Measurements from ENCODE around the gene LYRM4. TPM values are rescaled to one million over a fixed set of nuclear protein-coding genes. Genes with fewer than 3 reads are reported as not detected.

LYRM4 gene
- total and polyA plus RNA-seq, 2 donors = 20.6 to 20.8 TPM

DNA sequence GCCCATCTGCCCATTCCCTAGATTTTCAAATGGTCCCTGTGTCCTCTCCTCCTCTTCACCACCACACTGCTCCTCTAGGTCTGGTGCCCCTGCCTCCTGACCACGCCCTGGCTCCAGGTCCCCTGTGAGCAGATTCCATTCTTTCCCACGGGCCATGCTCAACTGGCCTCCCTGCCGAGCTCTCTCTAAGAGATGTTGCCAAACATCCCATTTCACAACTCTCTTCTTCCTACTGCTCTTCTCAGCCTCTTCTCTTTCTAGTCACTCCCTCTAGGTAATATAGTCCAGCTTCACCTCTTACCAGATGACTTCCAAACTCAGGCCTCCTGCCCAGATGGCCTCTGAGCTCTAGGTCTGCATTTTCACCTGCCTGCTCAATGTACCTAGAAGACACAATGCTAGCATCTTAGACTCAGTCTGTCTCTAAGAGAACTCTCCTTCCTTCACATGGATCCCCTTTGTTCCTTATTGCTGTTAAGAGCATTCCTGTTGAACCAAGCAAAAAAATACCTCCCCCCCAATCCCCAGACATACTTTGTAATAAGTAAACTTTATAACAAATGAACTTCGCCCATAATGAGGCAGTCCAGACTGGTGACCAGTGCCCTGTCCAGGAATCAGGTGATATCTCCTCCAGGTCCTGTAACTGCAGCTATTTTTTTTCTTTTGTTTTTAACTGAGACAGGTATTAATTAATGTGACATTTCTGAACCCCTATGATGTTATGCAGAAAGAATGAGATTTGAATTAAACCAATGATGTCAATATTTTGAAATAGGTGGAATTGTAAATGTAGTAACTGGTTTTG lies 79.0 kb downstream of the LYRM4 start:
- no peak for DNase-seq (ENCODE audit: extremely low spot score)
- 83% methylated on average over 4 of the region's 4 CpGs for whole genome bisulfite sequencing
- no peak overlapping the region for H3K4me3 ChIP-seq (ENCODE audit: low read depth, low read length)
- no peaks in the 10 kb centered on the region for H3K36me3 ChIP-seq (ENCODE audit: insufficient read depth)
- no peaks in the 10 kb centered on the region for H3K4me1 ChIP-seq (ENCODE audit: insufficient read depth)
- H3K27ac ChIP-seq (ENCODE audit: low read depth) = no peak overlapping the region

GRCh38 chr6:5180636-5181035 lies 80.1 kb downstream of the LYRM4 start:
- no peaks in the 10 kb centered on the region for H3K36me3 ChIP-seq (ENCODE audit: insufficient read depth)
- no peak overlapping the region for H3K4me3 ChIP-seq (ENCODE audit: low read depth, low read length)
- no peak overlapping the region for H3K27ac ChIP-seq (ENCODE audit: low read depth)
- WGBS = 97% methylated on average over 4 of the region's 4 CpGs
- no peak for DNase-seq (ENCODE audit: extremely low spot score)
- no peaks in the 10 kb centered on the region for H3K4me1 ChIP-seq (ENCODE audit: insufficient read depth)

- no peak overlapping the region for H3K4me3 ChIP-seq (ENCODE audit: low read depth, low read length)
- WGBS = 93% methylated on average over 5 of the region's 5 CpGs
- no peaks in the 10 kb centered on the region for H3K4me1 ChIP-seq (ENCODE audit: insufficient read depth)
- H3K27ac ChIP-seq (ENCODE audit: low read depth) = no peak overlapping the region
- DNase-seq (ENCODE audit: extremely low spot score) = no peak
- no peaks in the 10 kb centered on the region for H3K36me3 ChIP-seq (ENCODE audit: insufficient read depth)
Observed at GRCh38 chr6:5179917-5180316, 80.8 kb downstream of the LYRM4 start.

DNA sequence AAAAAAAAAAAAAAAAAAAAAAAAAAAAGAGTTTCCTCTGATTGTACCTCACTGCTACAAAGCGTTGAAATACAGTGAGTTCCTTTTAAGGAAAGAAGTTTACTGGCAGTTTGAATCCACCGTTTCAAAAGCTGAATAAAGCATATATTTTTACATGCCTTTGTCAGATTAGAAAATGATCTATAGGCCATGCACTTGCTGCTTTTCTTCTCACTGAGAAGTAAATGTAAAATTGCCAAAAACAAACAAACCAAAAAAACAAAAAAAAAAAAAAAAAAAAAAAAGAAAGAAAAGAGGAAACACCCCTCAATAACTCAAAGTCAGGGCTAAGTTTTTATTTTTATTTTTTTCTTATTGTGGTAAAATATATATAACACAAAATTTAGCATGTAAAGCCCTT lies 81.9 kb downstream of the LYRM4 start:
- DNase-seq (ENCODE audit: extremely low spot score) = no peak
- H3K4me1 ChIP-seq (ENCODE audit: insufficient read depth) = no peaks in the 10 kb centered on the region
- H3K27ac ChIP-seq (ENCODE audit: low read depth) = no peak overlapping the region
- no peaks in the 10 kb centered on the region for H3K36me3 ChIP-seq (ENCODE audit: insufficient read depth)
- WGBS = 67% methylated on average over 2 of the region's 2 CpGs
- no peak overlapping the region for H3K4me3 ChIP-seq (ENCODE audit: low read depth, low read length)

DNA sequence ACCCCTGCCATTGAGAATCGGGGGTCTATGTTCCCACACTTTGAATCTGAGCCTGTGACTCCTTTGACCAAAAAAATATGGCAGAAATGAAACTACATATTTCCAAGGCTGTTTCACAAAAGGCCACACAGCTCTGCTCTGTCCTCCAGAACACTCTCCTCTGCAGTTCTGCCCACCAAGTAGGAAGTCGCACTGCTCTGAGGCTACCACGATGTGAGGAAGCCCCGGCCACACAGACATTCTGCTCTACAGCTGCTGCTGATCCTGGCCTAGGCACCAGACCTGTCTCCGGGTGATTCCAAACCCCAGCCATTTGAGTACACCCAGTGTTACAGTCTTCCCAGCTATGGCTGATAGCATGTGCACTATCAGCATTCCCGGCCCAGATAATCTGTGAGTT lies 85.1 kb downstream of the LYRM4 start:
- Histone ChIP-seq H3K4me3 (ENCODE audit: low read depth, low read length) (no peak overlapping the region), H3K36me3 (ENCODE audit: insufficient read depth) (no peaks in the 10 kb centered on the region), H3K27ac (ENCODE audit: low read depth) (no peak overlapping the region), H3K4me1 (ENCODE audit: insufficient read depth) (no peaks in the 10 kb centered on the region)
- WGBS = 74% methylated on average over 6 of the region's 6 CpGs
- no peak for DNase-seq (ENCODE audit: extremely low spot score)

GRCh38 chr6:5174756-5175549 lies 85.8 kb downstream of the LYRM4 start:
- 50% methylated on average over 10 of the region's 10 CpGs for WGBS
- Histone ChIP-seq H3K27ac (ENCODE audit: low read depth) (no peak overlapping the region), H3K4me1 (ENCODE audit: insufficient read depth) (no peaks in the 10 kb centered on the region), H3K36me3 (ENCODE audit: insufficient read depth) (no peaks in the 10 kb centered on the region), H3K4me3 (ENCODE audit: low read depth, low read length) (no peak overlapping the region)
- no peak for DNase-seq (ENCODE audit: extremely low spot score)

- 45% methylated on average over 6 of the region's 6 CpGs for WGBS
- H3K4me3 ChIP-seq (ENCODE audit: low read depth, low read length) = no peak overlapping the region
- no peak for DNase-seq (ENCODE audit: extremely low spot score)
- no peaks in the 10 kb centered on the region for H3K36me3 ChIP-seq (ENCODE audit: insufficient read depth)
- no peak overlapping the region for H3K27ac ChIP-seq (ENCODE audit: low read depth)
- H3K4me1 ChIP-seq (ENCODE audit: insufficient read depth) = no peaks in the 10 kb centered on the region
Observed at GRCh38 chr6:5174244-5174643, 86.5 kb downstream of the LYRM4 start.

DNA sequence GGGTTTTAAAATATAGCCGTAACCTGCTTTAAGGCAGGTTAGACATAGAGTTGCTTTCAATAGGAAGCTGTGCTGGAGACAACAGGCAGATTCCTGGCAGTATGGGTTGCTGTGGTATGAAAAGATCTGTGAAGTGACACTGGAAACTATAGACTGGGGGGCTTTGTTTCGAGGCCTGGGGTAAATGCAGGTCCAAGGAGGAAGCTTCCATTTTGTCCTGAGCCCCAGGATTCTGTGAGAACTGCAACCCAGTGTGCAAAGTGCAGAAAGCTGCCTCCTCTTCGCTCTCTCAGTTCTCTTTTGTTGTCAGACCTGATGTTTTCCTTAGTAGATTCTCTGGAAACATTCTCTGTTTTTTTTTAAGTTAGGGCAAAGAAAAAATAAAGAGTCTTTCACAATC lies 86.9 kb downstream of the LYRM4 start:
- WGBS = 94% methylated on average over 3 of the region's 3 CpGs
- Histone ChIP-seq H3K27ac (ENCODE audit: low read depth) (no peak overlapping the region), H3K4me3 (ENCODE audit: low read depth, low read length) (no peak overlapping the region), H3K4me1 (ENCODE audit: insufficient read depth) (no peaks in the 10 kb centered on the region), H3K36me3 (ENCODE audit: insufficient read depth) (no peaks in the 10 kb centered on the region)
- no peak for DNase-seq (ENCODE audit: extremely low spot score)

- no peak for DNase-seq (ENCODE audit: extremely low spot score)
- H3K27ac ChIP-seq (ENCODE audit: low read depth) = no peak overlapping the region
- H3K4me3 ChIP-seq (ENCODE audit: low read depth, low read length) = no peak overlapping the region
- H3K36me3 ChIP-seq (ENCODE audit: insufficient read depth) = no peaks in the 10 kb centered on the region
- 86% methylated on average over 4 of the region's 4 CpGs for WGBS
- no peaks in the 10 kb centered on the region for H3K4me1 ChIP-seq (ENCODE audit: insufficient read depth)
Observed at GRCh38 chr6:5172897-5173474, 87.8 kb downstream of the LYRM4 start.

DNA sequence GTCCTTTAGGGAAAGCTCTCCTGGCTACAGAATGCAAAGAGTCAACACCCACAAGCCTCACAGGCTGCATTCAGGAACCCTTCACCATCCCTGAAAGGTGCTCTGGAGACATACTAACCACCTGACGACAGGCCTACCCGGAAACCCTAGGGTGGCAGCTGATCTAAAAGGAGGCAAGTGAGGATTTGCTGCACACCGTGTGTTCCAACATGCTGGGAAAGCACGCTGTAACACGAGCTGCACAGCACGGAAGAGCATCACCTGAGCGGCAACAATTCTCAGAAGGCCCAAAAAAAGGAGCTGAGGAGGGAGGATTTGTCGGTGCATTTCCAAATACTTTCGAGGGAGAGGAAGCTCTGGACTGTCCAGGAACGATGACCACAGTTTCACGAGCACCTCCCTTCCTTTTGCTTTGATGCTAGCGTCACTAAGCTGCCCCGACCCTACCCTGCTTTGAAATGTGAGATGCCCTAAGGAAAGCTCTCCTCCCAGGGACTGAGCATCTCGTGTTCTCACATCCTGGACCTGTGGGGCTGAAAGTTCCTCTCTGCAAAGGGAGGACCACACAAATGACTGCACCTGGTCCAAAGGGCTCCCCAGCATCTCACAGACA lies 88.6 kb downstream of the LYRM4 start:
- no peak for DNase-seq (ENCODE audit: extremely low spot score)
- no peaks in the 10 kb centered on the region for H3K4me1 ChIP-seq (ENCODE audit: insufficient read depth)
- H3K27ac ChIP-seq (ENCODE audit: low read depth) = no peak overlapping the region
- H3K4me3 ChIP-seq (ENCODE audit: low read depth, low read length) = no peak overlapping the region
- H3K36me3 ChIP-seq (ENCODE audit: insufficient read depth) = no peaks in the 10 kb centered on the region
- 66% methylated on average over 14 of the region's 14 CpGs for WGBS

GRCh38 chr6:5167501-5167900 lies 93.2 kb downstream of the LYRM4 start:
- WGBS = 62% methylated on average over 4 of the region's 4 CpGs

DNA sequence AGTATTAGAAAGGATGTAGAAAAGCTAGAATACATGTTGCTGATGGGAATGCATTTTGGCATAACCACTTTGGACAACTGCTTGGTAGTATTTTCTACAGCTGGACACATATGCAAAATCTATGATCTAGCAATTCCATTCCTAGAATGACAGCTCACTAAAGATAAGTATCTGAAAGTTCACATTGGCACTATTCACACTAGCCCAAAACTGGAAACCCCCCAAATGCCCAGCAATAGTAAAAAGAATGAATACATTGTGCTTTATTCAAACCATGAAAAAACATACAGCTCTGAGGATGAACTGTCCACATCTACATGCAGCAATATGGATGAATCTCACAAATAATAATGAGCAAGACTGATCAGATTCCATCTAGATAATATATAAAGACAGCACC lies 96.7 kb downstream of the LYRM4 start:
- no peak for DNase-seq (ENCODE audit: extremely low spot score)
- peaks cover 1% of the 10 kb centered on the region for H3K4me1 ChIP-seq (ENCODE audit: insufficient read depth)
- H3K4me3 ChIP-seq (ENCODE audit: low read depth, low read length) = no peak overlapping the region
- H3K27ac ChIP-seq (ENCODE audit: low read depth) = no peak overlapping the region
- H3K36me3 ChIP-seq (ENCODE audit: insufficient read depth) = no peaks in the 10 kb centered on the region

More at GRCh38 chr6:5167501-5167900, 93.2 kb downstream of the LYRM4 start:
- Histone ChIP-seq H3K36me3 (ENCODE audit: insufficient read depth) (no peaks in the 10 kb centered on the region), H3K27ac (ENCODE audit: low read depth) (no peak overlapping the region), H3K4me3 (ENCODE audit: low read depth, low read length) (no peak overlapping the region), H3K4me1 (ENCODE audit: insufficient read depth) (no peaks in the 10 kb centered on the region)
- no peak for DNase-seq (ENCODE audit: extremely low spot score)

DNA sequence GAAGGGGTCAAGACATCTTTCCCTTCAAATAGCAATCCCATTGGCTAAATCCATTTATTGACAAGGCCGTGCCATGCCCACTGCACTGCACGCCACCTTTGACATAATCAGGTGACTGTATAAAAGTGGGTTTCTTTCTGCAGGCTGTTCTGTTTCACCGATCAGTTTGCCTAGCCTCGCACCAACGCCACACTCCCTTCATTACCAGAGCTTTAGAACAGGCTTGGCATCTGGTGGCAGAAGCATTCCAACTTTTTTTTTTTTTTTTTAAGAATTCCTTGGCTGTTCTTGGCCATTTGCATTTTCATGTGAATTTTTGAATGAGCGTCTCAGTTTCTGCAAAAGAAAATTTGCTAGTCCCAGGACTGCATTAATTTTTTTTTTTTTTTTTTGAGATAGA lies 97.5 kb downstream of the LYRM4 start:
- 95% methylated on average over 6 of the region's 6 CpGs for WGBS
- DNase-seq (ENCODE audit: extremely low spot score) = no peak
- Histone ChIP-seq H3K36me3 (ENCODE audit: insufficient read depth) (no peaks in the 10 kb centered on the region), H3K4me3 (ENCODE audit: low read depth, low read length) (no peak overlapping the region), H3K4me1 (ENCODE audit: insufficient read depth) (peaks cover 1% of the 10 kb centered on the region), H3K27ac (ENCODE audit: low read depth) (no peak overlapping the region)
